T-cell (primary cell): ENCODE results near the gene CELF4. TPM values are rescaled to one million over a fixed set of nuclear protein-coding genes. Genes with fewer than 3 reads are reported as not detected.

Source experiments
- ATAC-seq, 4 experiments: fragments of 200-7000 bp in 3 of 4; fragments of 150-1000 bp in 1 of 4; cut with Tn5 transposase; replicated peaks in 1 of 4; 1 replicate in 3 of 4; 2 replicates in 1 of 4; pipeline ENCODE4 v1.10.0; 2021; ENCODE audit warnings: moderate library complexity in 3 of 4, mild to moderate bottlenecking in 2 of 4, moderate number of reproducible peaks in 1 of 4
- CTCF ChIA-PET, 2 donors: fragments of 300-600 bp; sonication (Branson Sonifier 250); formaldehyde crosslinking; loops; one replicate each; lab custom pipeline; 2022; ENCODE audit warnings: antibody characterized with exemption in 2 of 2; lab: Charles Lee
- POLR2A ChIA-PET, 2 donors: fragments of 300-600 bp; sonication (Branson Sonifier 250); formaldehyde crosslinking; loops; one replicate each; lab custom pipeline; 2022; ENCODE audit warnings: antibody characterized with exemption in 2 of 2; lab: Charles Lee
- DNase-seq, 35 experiments: peaks; one replicate each; pipeline versions ENCODE4 v3.0.0 to v3.0.0-alpha.2; 2013 to 2023
- H3K27ac ChIP-seq: one replicate; pipeline ENCODE4 v1.5.1; 2013; ENCODE audit warnings: low read length
- H3K27me3 ChIP-seq, 2 experiments: replicated peaks in 1 of 2; 1 replicate in 1 of 2; 2 replicates in 1 of 2; pipeline versions ENCODE4 v1.6.1 to v1.7.0; 2013; ENCODE audit warnings: low read length in 1 of 2, mixed read lengths in 1 of 2; ENCODE audit not compliant: control insufficient read depth in 2 of 2, insufficient read depth in 2 of 2; ENCODE audit errors: extremely low read depth in 1 of 2
- H3K36me3 ChIP-seq, 2 donors: 1 replicate in 1 of 2; 2 replicates in 1 of 2; pipeline versions ENCODE4 v1.6.1 to v1.7.0; 2013; ENCODE audit warnings: low read length in 1 of 2; ENCODE audit not compliant: control insufficient read depth in 2 of 2, insufficient read depth in 1 of 2; ENCODE audit errors: extremely low read depth in 1 of 2
- H3K4me1 ChIP-seq, 2 experiments: 1 replicate in 1 of 2; 2 replicates in 1 of 2; pipeline versions ENCODE4 v1.6.1 to v1.7.0; 2013; ENCODE audit warnings: low read length in 2 of 2, mixed read lengths in 1 of 2; ENCODE audit not compliant: insufficient read depth in 2 of 2, control insufficient read depth in 1 of 2; ENCODE audit errors: extremely low read depth in 1 of 2
- H3K4me3 ChIP-seq, 2 donors: 1 replicate in 1 of 2; 2 replicates in 1 of 2; pipeline versions ENCODE4 v1.5.1 to v1.7.0; 2013; ENCODE audit warnings: mild to moderate bottlenecking in 2 of 2, low read length in 1 of 2, moderate library complexity in 1 of 2; ENCODE audit not compliant: control insufficient read depth in 1 of 2; ENCODE audit errors: extremely low read depth in 1 of 2
- H3K9me3 ChIP-seq: 2 replicates; pipeline ENCODE4 v1.7.0; 2013
- H3K27ac Mint-ChIP-seq, 2 donors: one replicate each; pipeline ENCODE4 v1.8.0; 2020 to 2021; ENCODE audit warnings: mild to moderate bottlenecking in 2 of 2, mixed read lengths in 2 of 2
- H3K27me3 Mint-ChIP-seq, 2 donors: one replicate each; pipeline ENCODE4 v1.8.0; 2021 to 2022; ENCODE audit warnings: mixed read lengths in 2 of 2
- H3K36me3 Mint-ChIP-seq: one replicate; pipeline ENCODE4 v1.8.0; 2021; ENCODE audit warnings: mixed read lengths
- H3K4me1 Mint-ChIP-seq, 3 donors: one replicate each; pipeline ENCODE4 v1.8.0; 2020 to 2022; ENCODE audit warnings: mixed read lengths in 3 of 3, mild to moderate bottlenecking in 1 of 3
- H3K4me3 Mint-ChIP-seq, 3 donors: one replicate each; pipeline ENCODE4 v1.8.0; 2020 to 2022; ENCODE audit warnings: mild to moderate bottlenecking in 3 of 3, mixed read lengths in 3 of 3, moderate library complexity in 3 of 3
- H3K9me3 Mint-ChIP-seq, 3 donors: one replicate each; pipeline ENCODE4 v1.8.0; 2020 to 2022; ENCODE audit warnings: mixed read lengths in 3 of 3
- WGBS: methylation state at CpG from one replicate; pipeline ENCODE4 v1.1.5; 2013; ENCODE audit warnings: missing lambda C conversion rate; ENCODE audit not compliant: insufficient coverage; 5-methylcytosine and 5-hydroxymethylcytosine counted together
- total RNA-seq, 35 experiments: library from RNA in 6 of 35; stranded (reverse) in 6 of 35; fragments of 120-200 nt in 1 of 35; gene quantifications; one replicate each; pipeline versions ENCODE4 v1.2.1 to v1.2.4 and lab custom pipeline; 2013 to 2026

CELF4 gene
- total RNA-seq, 5 donors from 2014 or later (not counting 1 experiment from before 2014, with no cell fraction given), result not detected

DNA sequence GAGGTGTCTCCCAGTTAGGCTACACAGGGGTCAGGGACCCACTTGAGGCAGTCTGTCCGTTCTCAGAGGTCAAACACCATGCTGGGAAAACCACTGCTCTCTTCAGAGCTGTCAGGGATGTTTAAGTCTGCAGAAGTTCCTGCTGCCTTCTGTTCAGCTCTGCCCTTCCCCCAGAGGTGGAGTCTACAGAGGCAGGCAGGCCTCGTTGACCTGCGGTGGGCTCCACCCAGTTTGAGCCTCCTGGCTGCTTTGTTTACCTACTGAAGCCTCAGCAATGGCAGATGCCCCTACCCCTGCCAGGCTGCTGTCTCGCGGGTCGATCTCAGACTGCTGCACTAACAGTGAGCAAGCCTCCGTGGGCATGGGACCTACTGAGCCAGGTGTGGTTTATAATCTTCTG lies 346.3 kb downstream of the CELF4 start:
- POLR2A ChIA-PET, result no interaction called here
- Histone ChIP-seq H3K4me3 (no peak overlapping the region), H3K27ac (no peak overlapping the region), H3K4me1 (no peaks in the 10 kb centered on the region), H3K36me3 (no peaks in the 10 kb centered on the region), H3K27me3 (no peaks in the 10 kb centered on the region), H3K9me3 (no peaks in the 10 kb centered on the region)
- Mint-ChIP-seq H3K36me3 (peaks cover 44% of the 10 kb centered on the region), H3K4me1 (peaks cover 2 to 5% (median 4%) of the 10 kb centered on the region in 3 donors), H3K27ac (no peak overlapping the region), H3K27me3 (no peaks in the 10 kb centered on the region), H3K4me3 (no peak overlapping the region), H3K9me3 (peaks cover 7 to 16% (median 7%) of the 10 kb centered on the region in 3 donors)
- 96% methylated on average over 7 of the region's 7 CpGs for WGBS
- CTCF ChIA-PET, result no interaction called here
- no peak for DNase-seq
- ATAC-seq, result no peak

DNA sequence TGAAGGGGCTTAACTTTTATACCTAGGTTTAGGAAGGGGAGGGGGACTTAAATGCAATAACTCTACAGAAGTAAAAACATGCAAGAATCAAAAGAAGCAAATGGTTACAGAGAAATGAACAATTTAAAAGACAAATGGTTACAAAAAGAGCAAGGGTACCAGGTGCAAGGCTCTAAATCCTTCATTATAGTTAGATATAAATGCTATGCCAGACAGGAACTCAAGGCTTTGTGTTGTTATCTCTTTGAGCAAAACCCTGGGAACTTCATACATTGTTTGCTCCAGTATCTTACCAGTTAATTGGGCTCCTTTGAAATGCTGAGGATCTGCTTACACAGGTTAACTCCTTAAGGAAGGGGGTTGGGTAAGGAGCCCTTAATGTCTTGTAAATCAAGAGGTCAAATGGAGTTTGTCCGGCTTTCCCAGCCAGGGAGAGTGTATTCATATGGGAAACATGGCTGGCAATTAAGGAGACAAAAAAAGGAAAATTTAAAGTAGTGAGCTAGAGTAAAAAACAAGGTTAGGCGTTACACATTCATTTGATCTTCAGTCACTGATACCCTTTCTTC lies 347.5 kb downstream of the CELF4 start:
- ChIA-PET CTCF (no interaction called here), POLR2A (no interaction called here)
- 100% methylated on average over 2 of the region's 2 CpGs for WGBS

DNA sequence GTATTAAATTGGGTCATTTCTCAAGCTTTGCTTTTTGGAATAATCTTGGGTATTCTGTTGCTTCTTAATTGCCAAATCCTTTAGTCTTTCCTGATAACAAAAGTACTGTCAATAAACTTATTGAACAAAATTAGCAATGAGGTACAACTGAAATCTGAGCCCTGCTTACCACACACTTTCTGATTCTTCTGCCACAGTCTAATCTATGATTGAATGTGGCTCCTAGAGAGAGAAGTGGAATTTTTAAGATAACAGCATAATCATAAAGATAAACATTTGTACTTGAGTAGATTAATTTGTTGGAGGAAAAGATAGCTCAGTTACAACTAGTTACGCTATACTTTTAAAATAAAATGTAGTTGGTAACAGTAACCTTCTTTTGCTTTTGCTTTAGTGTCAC lies 354.8 kb downstream of the CELF4 start:
- no peak for DNase-seq
- Histone ChIP-seq H3K4me1 (no peaks in the 10 kb centered on the region), H3K9me3 (no peaks in the 10 kb centered on the region), H3K36me3 (no peaks in the 10 kb centered on the region), H3K27me3 (no peaks in the 10 kb centered on the region), H3K4me3 (no peak overlapping the region), H3K27ac (no peak overlapping the region)
- peaks cover 6 to 18% (median 7%) of the 10 kb centered on the region in 3 donors for H3K9me3 Mint-ChIP-seq
- WGBS, result no CpG with 5 or more reads among the region's 1 CpG
- CTCF ChIA-PET, result no interaction called here
- POLR2A ChIA-PET, result no interaction called here
- H3K36me3 Mint-ChIP-seq, result peaks cover 18% of the 10 kb centered on the region
- H3K27ac Mint-ChIP-seq, result no peak overlapping the region
- H3K4me3 Mint-ChIP-seq, result no peak overlapping the region
- no peaks in the 10 kb centered on the region for H3K27me3 Mint-ChIP-seq
- no peak for ATAC-seq
- no peaks in the 10 kb centered on the region for H3K4me1 Mint-ChIP-seq

More for the DNA sequence above, 347.5 kb downstream of the CELF4 start:
- peaks cover 7 to 24% (median 12%) of the 10 kb centered on the region in 3 donors for H3K9me3 Mint-ChIP-seq
- Histone ChIP-seq H3K4me3 (no peak overlapping the region), H3K27me3 (no peaks in the 10 kb centered on the region), H3K4me1 (no peaks in the 10 kb centered on the region), H3K27ac (no peak overlapping the region), H3K9me3 (no peaks in the 10 kb centered on the region), H3K36me3 (no peaks in the 10 kb centered on the region)
- H3K27ac Mint-ChIP-seq, result no peak overlapping the region
- peaks cover 2 to 5% (median 4%) of the 10 kb centered on the region in 3 donors for H3K4me1 Mint-ChIP-seq
- no peak overlapping the region for H3K4me3 Mint-ChIP-seq
- H3K36me3 Mint-ChIP-seq, result peaks cover 43% of the 10 kb centered on the region
- ATAC-seq (no peak), DNase-seq (no peak)
- no peaks in the 10 kb centered on the region for H3K27me3 Mint-ChIP-seq

DNA sequence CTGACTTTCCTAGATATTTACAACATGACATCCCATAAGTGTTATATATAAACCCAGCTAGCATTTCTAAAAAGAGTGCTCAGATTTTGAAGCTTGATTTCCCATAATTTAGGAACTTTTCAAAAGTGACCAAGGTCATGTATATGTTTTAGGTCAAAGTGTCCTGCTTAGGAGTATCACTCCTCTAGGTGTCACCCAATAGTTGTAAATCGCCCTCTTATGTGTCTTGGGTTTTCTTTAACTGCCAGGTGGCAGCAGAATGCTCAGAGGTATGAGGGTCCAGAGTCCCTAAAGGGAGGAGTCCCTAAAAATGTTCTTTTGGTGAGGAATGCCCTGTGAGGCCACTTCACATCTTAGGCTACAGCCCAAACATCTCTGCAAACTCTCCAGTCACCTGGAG lies 358.3 kb downstream of the CELF4 start:
- no peaks in the 10 kb centered on the region for H3K36me3 ChIP-seq
- no peaks in the 10 kb centered on the region for H3K4me1 Mint-ChIP-seq
- no peak overlapping the region for H3K27ac ChIP-seq
- no peak overlapping the region for H3K4me3 ChIP-seq
- DNase-seq (no peak), ATAC-seq (no peak)
- no peak overlapping the region for H3K4me3 Mint-ChIP-seq
- WGBS, result no CpG with 5 or more reads among the region's 1 CpG
- H3K4me1 ChIP-seq, result no peaks in the 10 kb centered on the region
- POLR2A ChIA-PET, result no interaction called here
- H3K27me3 Mint-ChIP-seq, result no peaks in the 10 kb centered on the region
- no peaks in the 10 kb centered on the region for H3K27me3 ChIP-seq
- H3K36me3 Mint-ChIP-seq, result peaks cover 8% of the 10 kb centered on the region
- CTCF ChIA-PET, result interaction anchor here in 1 of 2 donors (0.7 kb wide), 1 partner anchor 1062 kb away, joined by 3 read pairs; no protein-coding TSS in a partner anchor
- no peak overlapping the region for H3K27ac Mint-ChIP-seq
- peaks cover 2 to 6% (median 5%) of the 10 kb centered on the region in 3 donors for H3K9me3 Mint-ChIP-seq
- no peaks in the 10 kb centered on the region for H3K9me3 ChIP-seq

DNA sequence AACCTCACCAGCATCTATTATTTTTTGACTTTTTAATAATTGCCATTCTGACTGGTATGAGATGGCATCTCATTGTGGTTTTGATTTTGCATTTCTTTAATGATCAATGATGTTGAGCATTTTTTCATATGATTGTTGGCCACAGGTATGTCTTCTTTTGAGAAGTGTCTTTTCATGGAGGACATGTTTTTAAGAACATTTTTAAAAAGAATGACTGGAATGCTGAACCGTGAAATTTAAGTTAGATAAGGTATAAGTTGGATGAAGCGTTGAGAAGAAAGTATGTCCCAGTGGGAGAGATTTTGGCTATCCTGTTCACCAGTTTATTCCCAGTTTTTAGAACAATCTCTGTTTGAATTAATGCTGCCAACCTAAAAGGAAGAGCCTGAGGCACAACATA lies 365.9 kb downstream of the CELF4 start:
- no peak for DNase-seq
- H3K9me3 Mint-ChIP-seq, result peaks cover 17 to 40% (median 27%) of the 10 kb centered on the region in 3 donors
- no peaks in the 10 kb centered on the region for H3K4me1 Mint-ChIP-seq
- no peak overlapping the region for H3K27ac Mint-ChIP-seq
- ATAC-seq, result no peak
- Histone ChIP-seq H3K27ac (no peak overlapping the region), H3K4me3 (no peak overlapping the region), H3K9me3 (no peaks in the 10 kb centered on the region), H3K27me3 (no peaks in the 10 kb centered on the region), H3K4me1 (no peaks in the 10 kb centered on the region), H3K36me3 (no peaks in the 10 kb centered on the region)
- ChIA-PET CTCF (no interaction called here), POLR2A (no interaction called here)
- H3K4me3 Mint-ChIP-seq, result no peak overlapping the region
- H3K36me3 Mint-ChIP-seq, result peaks cover 55% of the 10 kb centered on the region
- WGBS, result 75% methylated on average over 2 of the region's 2 CpGs
- no peaks in the 10 kb centered on the region for H3K27me3 Mint-ChIP-seq
